ENCODE data around the gene ARHGAP1. TPM values are rescaled to one million over a fixed set of nuclear protein-coding genes. Genes with fewer than 3 reads are reported as not detected.

The ARHGAP1 gene
- polyA plus RNA-seq (2013, experiment 1 of 2) = 28.9 TPM
- 26.4 TPM for polyA plus RNA-seq (2013, experiment 2 of 2)

GRCh38 chr11:46700241-46701077, at the start of gene ARHGAP1, which contains the start of gene ZNF408:
ARHGAP1 (minus strand) TSS chr11:46700619; CDS start chr11:46696107, 4,512 bp downstream.
ZNF408 (plus strand) TSS chr11:46701031; CDS start chr11:46701048, 17 bp downstream.
- Histone ChIP-seq H3K27me3 (ENCODE audit: insufficient read depth, low read length) (no peaks in the 10 kb centered on the region), H3K9ac (ENCODE audit: low read depth, low read length) (peak within 1 kb of the TSS; percentile 95), H3K4me3 (ENCODE audit: low read length) (peak within 1 kb of the TSS; percentile 73), H3K36me3 (ENCODE audit: insufficient read depth, low read length) (peaks cover 40% of the 10 kb centered on the region), H3K4me1 (ENCODE audit: insufficient read depth, low read length) (peaks cover 5% of the 10 kb centered on the region; the same call in 1 of the 2 replicates), H3K9me3 (ENCODE audit: insufficient read depth, low read depth, low read length) (no peaks in the 10 kb centered on the region), H3K27ac (ENCODE audit: low read depth, low read length) (peak within 1 kb of the TSS; percentile 95)
- WGBS = under 1% methylated on average over 44 of the region's 44 CpGs

- no peak overlapping the region for H3K9ac ChIP-seq (ENCODE audit: low read depth, low read length)
- no peaks in the 10 kb centered on the region for H3K9me3 ChIP-seq (ENCODE audit: insufficient read depth, low read depth, low read length)
- H3K4me1 ChIP-seq (ENCODE audit: insufficient read depth, low read length) = no peaks in the 10 kb centered on the region
- no peak overlapping the region for H3K4me3 ChIP-seq (ENCODE audit: low read length)
- H3K27me3 ChIP-seq (ENCODE audit: insufficient read depth, low read length) = no peaks in the 10 kb centered on the region
- 95% methylated on average over 6 of the region's 6 CpGs for WGBS
- H3K36me3 ChIP-seq (ENCODE audit: insufficient read depth, low read length) = peaks cover 96% of the 10 kb centered on the region
- no peak overlapping the region for H3K27ac ChIP-seq (ENCODE audit: low read depth, low read length)
Observed at GRCh38 chr11:46747150-46747549, 46.7 kb upstream of the ARHGAP1 start.

DNA sequence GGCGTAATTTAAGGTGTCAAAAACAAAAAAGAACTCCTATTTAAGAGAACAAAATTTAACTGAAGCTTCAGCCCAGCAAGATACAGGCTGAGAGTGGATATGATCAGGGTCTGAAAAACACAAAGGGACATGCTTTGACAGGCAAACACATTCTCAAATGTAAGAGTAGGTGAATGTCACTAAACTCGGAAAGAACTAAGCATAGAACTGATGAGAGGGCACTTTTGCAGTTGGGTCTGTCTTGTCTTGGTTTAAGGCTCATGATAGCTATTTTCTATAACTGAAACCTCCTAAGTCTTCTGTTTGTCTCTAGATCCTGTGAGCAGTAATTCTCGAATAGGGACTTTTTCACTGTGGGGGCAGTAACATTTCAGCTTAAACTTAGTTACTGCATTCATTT, 45.6 kb upstream of the ARHGAP1 start:
- H3K9ac ChIP-seq (ENCODE audit: low read depth, low read length) = no peak overlapping the region
- H3K27ac ChIP-seq (ENCODE audit: low read depth, low read length) = no peak overlapping the region
- H3K4me1 ChIP-seq (ENCODE audit: insufficient read depth, low read length) = no peaks in the 10 kb centered on the region
- H3K4me3 ChIP-seq (ENCODE audit: low read length) = no peak overlapping the region
- 95% methylated on average over 3 of the region's 3 CpGs for WGBS
- H3K9me3 ChIP-seq (ENCODE audit: insufficient read depth, low read depth, low read length) = no peaks in the 10 kb centered on the region
- no peaks in the 10 kb centered on the region for H3K27me3 ChIP-seq (ENCODE audit: insufficient read depth, low read length)
- H3K36me3 ChIP-seq (ENCODE audit: insufficient read depth, low read length) = peaks cover 97% of the 10 kb centered on the region

- WGBS = 93% methylated on average over 1 of the region's 1 CpG
- Histone ChIP-seq H3K27ac (ENCODE audit: low read depth, low read length) (no peak overlapping the region), H3K36me3 (ENCODE audit: insufficient read depth, low read length) (peaks cover 92% of the 10 kb centered on the region), H3K4me3 (ENCODE audit: low read length) (no peak overlapping the region), H3K4me1 (ENCODE audit: insufficient read depth, low read length) (no peaks in the 10 kb centered on the region), H3K27me3 (ENCODE audit: insufficient read depth, low read length) (no peaks in the 10 kb centered on the region), H3K9me3 (ENCODE audit: insufficient read depth, low read depth, low read length) (no peaks in the 10 kb centered on the region), H3K9ac (ENCODE audit: low read depth, low read length) (no peak overlapping the region)
Observed at GRCh38 chr11:46745328-46745727, 44.9 kb upstream of the ARHGAP1 start.

- Histone ChIP-seq H3K36me3 (ENCODE audit: insufficient read depth, low read length) (peaks cover 78% of the 10 kb centered on the region), H3K27ac (ENCODE audit: low read depth, low read length) (no peak overlapping the region), H3K4me3 (ENCODE audit: low read length) (no peak overlapping the region), H3K9me3 (ENCODE audit: insufficient read depth, low read depth, low read length) (no peaks in the 10 kb centered on the region), H3K4me1 (ENCODE audit: insufficient read depth, low read length) (no peaks in the 10 kb centered on the region), H3K27me3 (ENCODE audit: insufficient read depth, low read length) (no peaks in the 10 kb centered on the region), H3K9ac (ENCODE audit: low read depth, low read length) (no peak overlapping the region)
- WGBS = 85% methylated on average over 10 of the region's 10 CpGs
Observed at GRCh38 chr11:46743693-46744339, 43.4 kb upstream of the ARHGAP1 start.

DNA sequence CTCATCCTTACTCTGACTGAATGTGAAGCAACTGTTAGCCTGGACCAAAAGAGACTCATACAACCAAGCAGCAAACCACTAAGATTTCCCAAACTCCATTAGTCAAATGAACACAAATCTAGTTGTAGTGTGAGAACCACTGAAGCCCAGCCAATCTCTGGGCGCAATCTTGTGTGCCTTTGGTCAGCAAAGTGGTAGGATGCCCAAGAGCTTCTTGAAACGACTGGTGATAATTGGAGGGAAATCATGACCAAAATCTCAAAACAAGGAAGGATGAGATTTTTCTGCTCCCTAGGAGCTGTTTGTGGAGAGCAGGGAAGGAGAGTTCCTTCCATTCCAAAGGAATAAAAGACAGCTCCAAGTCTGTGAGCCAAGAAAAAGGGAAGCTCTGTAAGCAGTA, 42.6 kb upstream of the ARHGAP1 start:
- no peak overlapping the region for H3K27ac ChIP-seq (ENCODE audit: low read depth, low read length)
- peaks cover 71% of the 10 kb centered on the region for H3K36me3 ChIP-seq (ENCODE audit: insufficient read depth, low read length)
- no peaks in the 10 kb centered on the region for H3K4me1 ChIP-seq (ENCODE audit: insufficient read depth, low read length)
- H3K27me3 ChIP-seq (ENCODE audit: insufficient read depth, low read length) = no peaks in the 10 kb centered on the region
- no peak overlapping the region for H3K4me3 ChIP-seq (ENCODE audit: low read length)
- WGBS = 97% methylated on average over 2 of the region's 2 CpGs
- no peaks in the 10 kb centered on the region for H3K9me3 ChIP-seq (ENCODE audit: insufficient read depth, low read depth, low read length)
- H3K9ac ChIP-seq (ENCODE audit: low read depth, low read length) = no peak overlapping the region

- H3K36me3 ChIP-seq (ENCODE audit: insufficient read depth, low read length) = peaks cover 59% of the 10 kb centered on the region
- H3K9me3 ChIP-seq (ENCODE audit: insufficient read depth, low read depth, low read length) = no peaks in the 10 kb centered on the region
- H3K4me3 ChIP-seq (ENCODE audit: low read length) = no peak overlapping the region
- H3K27me3 ChIP-seq (ENCODE audit: insufficient read depth, low read length) = no peaks in the 10 kb centered on the region
- no peak overlapping the region for H3K9ac ChIP-seq (ENCODE audit: low read depth, low read length)
- H3K4me1 ChIP-seq (ENCODE audit: insufficient read depth, low read length) = no peaks in the 10 kb centered on the region
- no peak overlapping the region for H3K27ac ChIP-seq (ENCODE audit: low read depth, low read length)
- WGBS = 85% methylated on average over 12 of the region's 12 CpGs
Observed at GRCh38 chr11:46741600-46742484, 41.4 kb upstream of the ARHGAP1 start.

- peaks cover 30% of the 10 kb centered on the region for H3K36me3 ChIP-seq (ENCODE audit: insufficient read depth, low read length)
- H3K4me1 ChIP-seq (ENCODE audit: insufficient read depth, low read length) = no peaks in the 10 kb centered on the region
- H3K4me3 ChIP-seq (ENCODE audit: low read length) = no peak overlapping the region
- H3K27me3 ChIP-seq (ENCODE audit: insufficient read depth, low read length) = no peaks in the 10 kb centered on the region
- 85% methylated on average over 6 of the region's 6 CpGs for WGBS
- no peak overlapping the region for H3K9ac ChIP-seq (ENCODE audit: low read depth, low read length)
- H3K9me3 ChIP-seq (ENCODE audit: insufficient read depth, low read depth, low read length) = no peaks in the 10 kb centered on the region
- no peak overlapping the region for H3K27ac ChIP-seq (ENCODE audit: low read depth, low read length)
Observed at GRCh38 chr11:46738887-46739286, 38.5 kb upstream of the ARHGAP1 start.

DNA sequence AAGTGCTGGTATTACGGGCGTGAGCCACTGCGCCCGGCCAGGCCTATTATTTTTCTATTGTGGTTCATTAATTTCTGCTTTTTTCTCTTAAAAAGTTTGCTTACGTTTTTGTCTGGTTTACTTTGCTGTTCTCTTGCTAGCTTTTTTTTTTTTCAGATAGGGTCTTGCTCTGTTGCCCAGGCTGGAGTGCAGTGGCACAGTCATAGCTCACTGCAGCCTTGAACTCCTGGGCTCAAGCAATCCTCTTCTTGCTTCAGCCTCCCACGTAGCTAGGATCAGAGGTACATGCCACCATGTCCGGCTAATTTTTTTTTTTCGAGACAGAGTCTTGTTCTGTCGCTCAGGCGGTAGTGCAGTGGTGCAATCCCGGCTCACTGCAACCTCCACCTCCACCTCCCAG, 37.3 kb upstream of the ARHGAP1 start:
- Histone ChIP-seq H3K9me3 (ENCODE audit: insufficient read depth, low read depth, low read length) (no peaks in the 10 kb centered on the region), H3K27ac (ENCODE audit: low read depth, low read length) (no peak overlapping the region), H3K9ac (ENCODE audit: low read depth, low read length) (no peak overlapping the region), H3K27me3 (ENCODE audit: insufficient read depth, low read length) (no peaks in the 10 kb centered on the region), H3K36me3 (ENCODE audit: insufficient read depth, low read length) (peaks cover 18% of the 10 kb centered on the region), H3K4me3 (ENCODE audit: low read length) (no peak overlapping the region), H3K4me1 (ENCODE audit: insufficient read depth, low read length) (no peaks in the 10 kb centered on the region)
- WGBS = 94% methylated on average over 11 of the region's 11 CpGs

- Histone ChIP-seq H3K4me3 (ENCODE audit: low read length) (no peak overlapping the region), H3K9me3 (ENCODE audit: insufficient read depth, low read depth, low read length) (no peaks in the 10 kb centered on the region), H3K36me3 (ENCODE audit: insufficient read depth, low read length) (peaks cover 7% of the 10 kb centered on the region), H3K4me1 (ENCODE audit: insufficient read depth, low read length) (no peaks in the 10 kb centered on the region), H3K27ac (ENCODE audit: low read depth, low read length) (no peak overlapping the region), H3K9ac (ENCODE audit: low read depth, low read length) (no peak overlapping the region), H3K27me3 (ENCODE audit: insufficient read depth, low read length) (no peaks in the 10 kb centered on the region)
- 96% methylated on average over 5 of the region's 5 CpGs for WGBS
Observed at GRCh38 chr11:46736615-46737014, 36.2 kb upstream of the ARHGAP1 start.
